HG03060 (cell line): ENCODE results near the gene CNPY4.
"Not testable (repeated sequence)": the region's sequence is repeated elsewhere in the genome, so short reads cannot be mapped to it uniquely, and the experiment has no call there.

Experiments used
- ATAC-seq: cut with Tn5 transposase; IDR thresholded peaks from one replicate; pipeline ENCODE4 v1.9.1; 2021; ENCODE audit warnings: low read depth, moderate number of reproducible peaks; ENCODE audit not compliant: unreplicated experiment

CNPY4 gene

DNA sequence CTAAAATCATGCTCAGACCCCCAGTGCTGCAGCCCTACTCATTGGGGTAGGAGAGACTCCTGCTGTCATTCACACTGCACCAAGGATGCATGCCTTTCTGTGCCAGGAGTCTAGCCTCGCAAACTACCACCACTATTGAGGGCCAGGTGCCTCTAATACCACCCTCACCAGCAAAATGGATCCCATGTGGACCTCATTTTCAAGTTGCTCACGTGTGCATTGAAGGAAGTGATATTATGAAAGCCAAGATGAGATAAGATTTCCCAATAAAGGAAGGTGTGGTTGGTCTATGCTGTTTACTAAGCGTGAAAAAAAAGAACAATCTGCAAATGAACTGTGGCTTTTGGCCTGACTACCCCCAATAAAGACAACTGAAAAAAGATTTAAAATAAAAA is 22.1 kb downstream of the CNPY4 start:
- ATAC-seq = no peak

DNA sequence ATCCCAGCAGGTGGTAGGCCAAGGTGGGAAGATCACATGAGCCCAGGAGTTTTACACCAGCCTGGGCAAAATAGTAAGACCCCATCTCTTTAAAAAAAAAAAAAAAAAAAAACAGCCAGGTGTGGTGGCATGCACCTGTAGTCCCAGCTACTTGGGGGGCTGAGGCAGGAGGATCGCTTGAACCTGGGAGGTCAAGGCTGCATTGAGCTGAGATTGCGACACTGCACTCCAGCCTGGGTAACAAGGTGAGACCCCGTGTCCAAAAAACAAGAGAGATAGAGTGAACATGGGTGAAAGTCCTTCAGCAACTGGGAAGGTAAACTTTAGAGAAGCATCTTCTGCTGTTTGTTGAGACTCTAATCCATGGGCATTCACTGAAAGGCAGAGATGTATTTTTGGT is 23.0 kb downstream of the CNPY4 start:
- no peak for ATAC-seq

DNA sequence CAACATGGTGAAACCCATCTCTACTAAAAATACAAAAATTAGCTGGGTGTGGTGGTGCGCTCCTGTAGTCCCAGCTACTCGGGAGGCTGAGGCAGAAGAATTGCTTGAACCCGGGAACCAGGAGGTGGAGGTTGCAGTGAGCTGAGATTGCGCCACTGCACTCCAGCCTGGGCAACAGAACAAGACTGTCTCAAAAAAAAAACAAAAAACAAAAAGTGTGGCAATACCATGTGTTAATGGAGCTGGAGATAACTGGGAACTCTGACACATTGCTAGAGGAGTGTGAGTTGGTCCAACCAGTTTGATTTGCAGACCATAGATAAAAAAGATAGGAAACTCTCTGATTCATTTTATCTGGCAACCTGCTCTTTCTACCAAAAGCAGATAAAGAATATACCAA is 26.9 kb downstream of the CNPY4 start:
- ATAC-seq = not testable (repeated sequence)

DNA sequence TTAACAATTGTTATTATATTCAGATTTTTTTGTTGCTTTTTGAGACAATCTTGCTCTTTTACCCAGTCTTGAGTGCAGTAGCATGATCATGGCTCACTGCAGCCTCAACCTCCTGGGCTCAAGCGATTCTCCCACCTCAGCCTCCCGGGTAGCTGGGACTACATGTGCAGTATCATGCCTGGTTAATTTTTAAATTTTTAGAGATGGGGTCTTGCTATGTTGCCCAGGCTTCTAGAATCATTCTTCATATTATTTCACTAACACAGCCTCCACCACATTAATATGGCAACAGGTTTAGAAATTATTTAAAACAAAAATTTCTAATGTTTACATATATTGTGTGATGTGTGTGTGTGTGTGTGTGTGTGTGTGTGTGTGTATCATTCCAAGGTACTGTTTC is 27.8 kb downstream of the CNPY4 start:
- ATAC-seq = no peak

DNA sequence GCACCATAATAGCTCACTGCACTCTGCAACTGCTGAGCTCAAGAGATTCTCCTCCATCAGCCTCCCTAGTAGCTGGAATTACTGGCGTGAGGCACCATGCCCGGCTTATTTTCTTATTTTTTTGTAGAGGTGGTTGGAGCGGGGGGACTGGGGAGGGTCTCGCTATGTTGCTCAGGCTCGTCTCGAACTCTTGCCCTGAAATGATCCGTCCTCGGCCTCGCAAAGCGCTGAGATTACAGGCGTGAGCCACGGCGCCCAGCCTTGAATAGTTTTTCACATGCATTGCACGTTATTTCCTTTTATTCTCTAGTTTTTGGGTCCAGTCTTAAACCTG is 28.8 kb downstream of the CNPY4 start:
- ATAC-seq = no peak

DNA sequence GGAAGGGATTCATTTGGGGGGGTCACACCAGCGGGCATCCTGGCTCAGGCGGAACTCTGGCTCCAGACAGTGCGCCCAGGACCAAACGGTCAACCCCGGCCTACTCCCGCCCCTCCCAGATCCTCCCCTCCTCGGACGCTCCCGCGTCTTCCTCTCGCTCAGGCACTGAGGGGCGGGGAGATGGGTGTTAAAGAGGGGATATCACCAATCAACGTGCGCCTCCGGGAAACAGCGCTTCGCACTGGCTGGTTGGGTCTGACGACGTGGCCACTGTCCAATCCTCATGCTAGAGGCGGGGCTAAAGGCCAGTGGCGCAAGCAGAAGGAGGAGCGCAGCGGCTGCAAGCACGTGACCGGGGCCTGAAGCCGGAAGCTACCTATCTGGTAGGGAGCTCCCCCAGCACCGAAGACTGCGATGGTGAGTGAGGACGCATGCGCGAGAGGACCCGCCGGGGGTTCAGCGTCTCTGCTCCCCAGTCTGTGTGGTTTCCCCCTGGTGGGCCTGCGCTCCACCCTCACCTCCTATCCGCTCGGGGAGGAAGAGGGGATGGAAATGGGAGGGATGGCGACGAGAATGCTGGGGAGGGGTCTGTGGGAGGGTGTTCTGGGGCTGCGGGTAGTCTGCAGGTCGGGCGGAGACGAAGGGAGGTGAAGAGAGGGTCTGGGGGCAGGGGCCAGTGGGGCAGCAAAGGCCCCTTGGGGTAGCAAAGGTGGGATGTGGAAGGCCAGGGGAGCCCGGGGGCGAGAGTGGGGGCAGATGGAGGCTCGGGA is 29.3 kb downstream of the CNPY4 start, which contains the start of gene LAMTOR4:
TSS of gene LAMTOR4 (plus strand) at position 360 of the 770 bp plus-strand sequence. CDS start at position 415, 55 bp downstream.
- ATAC-seq = peak; percentile 99

DNA sequence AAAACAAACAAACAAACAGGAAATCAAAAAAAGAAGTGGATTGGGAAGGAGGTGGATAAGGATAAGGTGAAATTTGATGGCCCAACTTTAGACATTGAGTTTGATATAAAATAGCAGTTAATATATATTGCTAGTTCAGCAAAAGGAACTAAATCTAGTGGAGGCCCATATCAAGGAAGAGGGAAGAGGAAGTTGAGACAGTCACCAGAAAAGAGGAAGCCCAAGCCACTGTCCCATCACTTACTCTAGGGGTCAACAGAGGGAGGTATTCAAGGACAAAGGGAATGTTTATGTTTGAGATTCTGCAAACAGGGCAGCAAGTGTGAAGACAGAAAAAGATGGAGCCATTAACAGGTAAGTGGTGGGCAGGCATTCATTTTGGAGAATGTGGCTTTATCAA is 33.0 kb downstream of the CNPY4 start:
- no peak for ATAC-seq

DNA sequence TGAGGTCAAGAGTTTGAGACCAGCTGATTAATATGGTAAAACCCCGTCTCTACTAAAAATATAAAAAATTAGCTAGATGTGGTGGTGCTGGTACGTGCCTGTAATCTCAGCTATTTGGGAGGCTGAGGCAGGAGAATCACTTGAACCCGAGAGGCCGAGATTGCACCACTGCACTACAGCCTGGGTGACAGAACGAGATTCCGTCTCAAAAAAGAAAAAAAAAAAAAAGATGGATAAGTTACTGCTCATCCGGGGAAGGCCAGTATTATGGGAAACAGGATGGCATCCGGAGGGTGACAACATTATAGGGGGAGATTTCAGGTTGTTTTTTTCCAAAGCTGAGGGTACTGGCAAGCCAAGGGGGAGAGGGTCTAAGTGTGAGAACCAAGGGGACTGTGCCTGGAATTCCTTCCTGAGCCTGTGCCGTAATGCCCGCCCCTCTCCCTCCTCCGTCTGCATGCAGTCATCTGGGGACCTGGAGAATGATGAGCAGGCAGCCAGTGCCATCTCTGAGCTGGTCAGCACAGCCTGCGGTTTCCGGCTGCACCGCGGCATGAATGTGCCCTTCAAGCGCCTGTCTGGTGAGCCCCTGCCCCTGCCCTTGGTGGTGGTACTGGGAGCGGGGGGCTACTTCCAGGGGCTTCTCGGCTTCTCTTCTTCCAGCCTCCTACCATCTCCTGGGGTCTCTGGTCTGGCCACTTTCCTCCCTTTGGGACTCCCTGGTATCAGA is 33.7 kb downstream of the CNPY4 start:
- no peak for ATAC-seq

DNA sequence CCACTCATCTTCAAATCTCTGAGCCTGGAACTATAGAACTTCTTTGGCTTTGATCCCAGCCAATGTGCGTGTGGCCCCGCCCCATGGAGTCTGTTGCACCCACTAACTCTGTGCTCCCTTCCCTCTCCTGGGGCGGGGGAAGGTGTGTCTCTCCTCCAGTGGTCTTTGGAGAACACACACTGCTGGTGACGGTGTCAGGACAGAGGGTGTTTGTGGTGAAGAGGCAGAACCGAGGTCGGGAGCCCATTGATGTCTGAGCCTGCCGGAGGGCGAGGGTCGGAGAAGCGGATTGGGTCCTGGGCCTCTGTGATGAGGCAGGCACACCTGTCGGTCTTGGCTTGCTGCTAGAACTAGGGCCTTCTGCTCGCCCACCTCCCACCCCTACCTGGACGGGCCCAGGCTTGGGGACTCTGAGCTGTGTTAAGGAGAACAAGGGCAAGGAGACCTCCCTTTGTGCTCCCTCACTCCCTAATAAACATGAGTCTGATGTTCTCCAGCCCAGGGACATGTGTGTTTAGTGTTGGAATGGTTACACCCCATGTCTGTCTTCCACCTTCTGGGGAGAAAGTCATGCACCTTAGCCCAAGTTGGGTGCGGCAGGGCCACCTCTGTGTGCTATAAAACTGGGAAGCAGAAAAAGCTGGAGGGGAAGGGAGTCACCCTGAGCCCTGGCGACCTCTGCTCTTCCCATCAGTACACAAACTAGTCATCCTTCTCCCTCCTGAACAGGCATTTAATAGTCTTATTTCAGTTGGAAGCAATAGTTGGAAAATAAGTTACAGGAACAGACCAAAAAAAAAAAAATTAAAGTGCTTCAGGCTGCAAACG is 34.5 kb downstream of the CNPY4 start:
- no peak for ATAC-seq

DNA sequence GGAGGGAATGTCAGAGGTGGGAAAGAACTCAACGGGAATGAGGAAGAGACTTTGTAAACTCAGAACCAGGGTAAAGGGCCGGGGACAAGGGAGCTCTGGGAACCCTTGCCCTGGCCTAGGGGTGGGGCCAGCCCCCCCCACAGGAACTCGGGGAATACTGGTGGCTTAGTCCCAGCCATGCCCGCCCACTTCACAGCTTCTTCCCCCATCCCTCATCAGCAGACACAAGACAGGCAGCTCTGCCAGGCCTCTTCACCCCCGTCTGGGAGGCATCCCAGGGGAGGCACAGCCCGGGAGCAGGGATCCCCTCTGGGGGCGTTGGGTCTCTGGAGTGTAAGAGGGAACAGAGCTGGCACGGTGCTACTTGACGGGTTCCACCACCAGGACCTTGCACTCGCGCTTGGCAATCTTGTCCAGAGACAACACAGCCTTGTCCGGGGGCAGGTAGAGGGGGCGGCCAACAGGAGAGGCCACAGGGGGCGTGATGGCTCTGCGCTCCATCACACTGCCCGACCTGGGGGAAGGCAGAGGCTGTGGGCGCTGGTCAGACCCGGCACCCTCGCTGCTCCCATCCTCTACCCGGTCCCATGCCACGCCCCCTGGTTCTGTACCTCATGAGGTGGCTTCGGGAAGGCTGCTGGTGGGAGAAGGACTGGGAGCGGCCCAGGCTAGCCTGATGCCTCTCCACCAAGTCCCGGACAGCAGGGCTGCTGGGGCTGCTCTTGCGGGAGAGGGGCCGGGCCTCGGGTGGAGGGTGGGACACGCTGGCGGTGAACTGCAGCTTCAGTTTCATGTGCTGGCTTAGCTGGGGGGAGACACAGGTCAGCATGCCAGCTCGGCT is 35.4 kb downstream of the CNPY4 start:
- ATAC-seq = no peak

DNA sequence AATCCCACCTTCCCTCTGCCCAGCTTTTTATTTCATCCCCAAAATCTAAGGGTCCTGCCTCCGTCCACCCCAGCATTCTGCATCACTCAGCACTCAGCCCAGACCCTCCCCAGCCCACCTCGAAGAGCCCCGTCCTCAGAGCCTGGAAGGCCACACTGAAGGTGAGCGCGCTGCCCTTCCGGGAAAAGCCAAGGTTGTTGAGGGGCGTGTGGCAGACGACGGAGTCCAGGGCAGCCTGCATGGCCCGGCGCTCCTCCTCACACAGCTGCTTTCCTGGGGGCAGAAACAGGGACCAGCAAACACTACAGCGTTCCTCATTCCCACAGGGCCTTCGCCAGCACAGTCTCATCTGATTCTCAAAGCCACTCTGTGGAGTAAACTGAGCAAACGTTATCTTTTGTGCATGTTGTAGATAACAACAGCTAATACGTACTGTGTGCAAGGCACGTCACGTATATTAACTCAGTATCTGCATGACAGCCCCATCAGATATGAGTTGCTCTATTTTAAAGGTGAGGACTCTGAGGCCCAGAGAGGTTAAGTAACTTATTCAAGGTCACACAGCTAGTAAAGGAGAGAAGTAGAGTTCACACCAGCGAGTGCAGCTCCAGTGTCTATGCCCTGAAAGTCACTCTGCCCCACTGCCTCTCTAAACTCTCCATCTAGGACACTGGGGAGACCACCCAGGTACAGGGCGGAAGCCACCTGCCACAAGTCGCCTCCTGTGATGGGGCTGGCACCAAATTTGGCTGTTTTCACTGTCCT is 36.3 kb downstream of the CNPY4 start:
- no peak for ATAC-seq

DNA sequence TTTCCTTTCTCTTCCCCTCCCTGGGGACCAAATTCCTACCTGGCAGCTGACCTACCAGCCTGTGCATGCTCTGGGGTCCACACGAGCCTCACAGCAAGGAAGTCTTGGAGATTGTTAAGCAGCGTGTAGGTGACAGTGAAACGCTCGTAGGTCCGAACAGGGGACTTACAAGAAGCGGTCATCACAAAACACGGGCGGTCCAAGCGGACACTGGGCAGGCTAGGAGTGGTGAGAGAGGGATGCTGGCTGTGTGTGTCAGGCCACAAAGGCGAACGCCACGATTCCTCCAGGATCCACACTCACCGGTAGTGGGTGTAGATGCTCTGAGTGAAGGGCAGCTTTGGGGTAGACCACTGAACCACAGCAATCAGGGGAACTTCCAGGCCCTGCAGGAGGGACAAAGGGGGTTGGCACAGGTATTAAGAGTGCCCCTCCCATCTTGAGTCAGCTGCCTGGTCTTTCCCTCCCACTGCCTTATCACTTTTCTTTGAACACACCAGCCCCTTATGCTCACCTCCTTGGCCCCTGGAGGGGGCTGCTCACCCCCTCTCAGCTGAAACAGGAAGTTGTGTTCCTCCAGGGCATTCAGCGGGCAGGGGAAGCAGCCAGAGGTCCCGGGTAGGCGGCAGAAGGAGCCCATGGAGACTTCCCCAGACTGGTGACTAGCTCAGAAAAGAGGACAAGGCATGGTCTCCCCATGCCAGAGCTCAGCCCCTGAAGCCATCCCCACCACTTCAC is 37.1 kb downstream of the CNPY4 start:
- ATAC-seq = no peak

DNA sequence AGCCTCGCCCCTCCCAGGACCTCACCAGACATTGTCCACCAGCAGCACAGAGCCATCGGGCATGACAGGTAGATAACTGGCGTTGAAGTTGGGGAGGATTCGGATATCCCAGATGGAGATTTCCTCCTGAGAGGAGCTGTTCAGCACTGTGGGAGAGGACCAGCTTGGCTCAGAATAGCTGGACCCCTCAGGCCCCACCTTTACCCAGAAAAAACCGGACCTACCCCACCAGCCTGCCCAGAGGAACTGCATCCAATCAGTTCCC is 37.6 kb downstream of the CNPY4 start:
- no peak for ATAC-seq

DNA sequence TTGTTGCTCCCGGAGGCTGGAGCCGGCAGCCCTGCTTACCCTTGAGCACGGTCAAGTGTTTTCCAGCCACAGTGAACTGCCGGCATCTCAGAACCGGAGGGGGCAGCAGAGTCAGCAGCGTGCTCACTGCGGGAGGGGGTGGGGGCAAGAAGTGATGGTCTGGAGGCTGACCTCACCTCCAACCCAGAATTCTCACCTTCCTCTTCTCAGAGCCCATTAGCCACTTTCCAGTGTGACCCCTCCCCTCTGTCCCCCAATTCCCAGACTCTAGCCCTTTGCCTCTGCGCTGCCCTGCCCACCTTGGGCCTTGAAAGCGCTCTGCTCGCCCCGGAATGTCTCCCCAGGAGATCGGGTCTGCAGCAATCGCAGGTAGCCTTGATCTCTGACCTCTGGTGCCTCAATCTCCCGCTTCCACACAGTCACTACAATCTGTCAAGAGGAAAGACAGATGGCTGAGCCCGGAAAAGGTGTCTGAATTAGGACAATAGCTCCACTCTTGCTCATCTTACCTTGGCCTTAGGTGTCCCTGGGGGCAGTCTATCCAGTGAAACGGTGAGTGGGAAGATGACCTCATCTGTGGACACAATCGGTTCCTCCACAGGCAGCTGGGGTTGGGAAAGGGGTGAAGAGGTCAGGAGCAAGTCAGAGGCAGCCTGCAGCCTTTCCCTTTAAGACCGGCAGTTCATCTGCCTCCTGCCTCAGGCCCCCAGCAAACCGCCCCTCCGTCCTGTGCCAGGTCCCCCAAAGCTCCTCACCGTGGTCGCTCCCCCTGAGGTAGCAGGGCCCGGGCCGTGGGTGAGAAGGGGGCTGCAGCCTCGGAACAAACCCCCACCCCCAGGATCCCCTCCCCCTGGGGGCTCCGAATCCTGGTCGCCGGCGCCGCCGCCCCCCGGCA is 38.1 kb downstream of the CNPY4 start:
- no peak for ATAC-seq

DNA sequence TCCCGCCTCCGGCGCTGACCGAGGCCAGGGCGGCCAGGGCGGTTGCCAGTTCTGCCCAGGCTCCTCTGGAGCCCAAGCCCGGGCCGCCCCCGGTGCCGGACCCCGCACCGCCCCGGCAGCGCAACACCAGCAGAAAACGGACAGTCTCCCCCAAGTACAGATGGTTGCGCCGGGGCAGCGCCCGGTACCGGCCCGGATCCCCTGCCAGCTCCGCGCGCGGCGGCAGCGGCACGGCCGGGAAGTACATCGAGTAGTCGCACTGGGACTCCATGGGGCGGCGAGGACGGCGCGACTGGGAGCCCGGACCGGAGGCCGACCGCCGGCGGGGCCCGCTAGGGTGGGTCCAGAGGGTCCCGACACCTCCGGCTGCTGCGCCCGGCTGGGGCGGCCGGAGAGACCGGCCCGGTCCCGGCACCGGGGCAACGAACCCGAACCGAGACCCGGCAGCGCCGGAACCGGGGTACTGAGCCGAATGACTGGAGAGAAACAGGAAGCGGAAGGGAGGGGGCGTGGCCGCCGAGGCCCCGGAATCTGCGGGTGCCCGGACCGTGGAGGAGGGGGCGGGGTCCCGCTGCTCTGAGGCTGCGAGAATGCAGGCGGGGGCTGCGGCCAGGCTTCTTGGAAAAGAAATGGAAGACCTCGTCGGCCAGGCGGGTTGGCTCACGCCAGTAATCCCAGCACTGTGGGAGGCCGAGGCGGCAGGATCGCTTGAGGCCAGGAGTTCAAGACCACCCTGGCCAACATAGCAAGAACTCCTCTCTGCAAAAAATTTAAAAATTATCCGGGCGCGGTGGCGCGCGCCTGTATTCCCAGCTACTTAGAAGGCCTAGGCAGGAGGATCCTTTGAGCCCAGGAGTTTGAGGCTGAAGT is 39.0 kb downstream of the CNPY4 start, which contains the start of gene TRAPPC14:
TSS of gene TRAPPC14 (minus strand) at position 495 of the 870 bp plus-strand sequence. CDS start at position 271, 224 bp downstream.
- ATAC-seq = no peak

DNA sequence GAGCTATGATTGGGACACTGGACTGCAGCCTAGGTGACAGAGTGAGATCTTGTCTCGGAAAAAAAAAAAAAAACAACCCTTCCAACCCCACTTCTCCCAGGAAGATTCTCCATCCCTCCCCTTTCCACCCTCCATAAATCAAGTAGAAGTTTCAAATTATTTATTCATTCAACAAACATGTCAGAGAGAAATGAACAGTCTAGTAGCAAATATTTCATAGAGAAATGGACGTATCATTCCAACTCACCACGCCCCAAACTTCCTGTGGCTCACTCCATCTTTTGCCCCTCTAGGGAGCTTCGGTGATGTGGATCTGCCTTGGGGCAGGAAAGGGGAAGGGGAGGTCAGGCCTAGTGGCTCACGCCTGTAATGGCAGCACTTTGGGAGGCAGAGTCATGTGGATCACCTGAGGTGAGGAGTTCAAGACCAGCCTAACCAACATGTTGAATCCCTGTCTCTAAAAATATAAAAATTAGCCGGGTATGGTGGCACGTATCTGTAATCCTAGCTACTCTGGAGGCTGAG is 39.7 kb downstream of the CNPY4 start:
- ATAC-seq = no peak

DNA sequence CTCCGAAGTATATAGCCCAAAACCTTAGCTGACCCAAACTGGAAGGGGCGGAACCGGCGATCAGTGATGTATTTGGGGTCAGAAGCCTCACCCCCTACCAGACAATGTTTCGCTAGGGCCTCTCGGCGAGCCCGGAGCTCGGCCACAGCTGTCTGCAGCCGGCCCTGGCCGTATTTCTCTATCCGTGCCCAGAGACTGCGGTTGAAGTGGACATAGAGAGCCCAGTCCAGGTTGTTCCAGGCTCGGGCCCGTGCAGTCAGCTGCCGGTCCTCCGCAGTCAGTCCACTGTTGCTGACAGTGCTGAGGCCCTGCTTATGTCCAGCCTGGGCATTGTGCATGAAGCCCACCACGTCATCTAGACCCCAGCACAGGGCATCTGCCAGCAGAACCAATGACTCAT is 40.6 kb downstream of the CNPY4 start:
- ATAC-seq = no peak
